Liver (tissue), 9 donors: ENCODE measurements around the gene TANGO2. TPM values are rescaled to one million over a fixed set of nuclear protein-coding genes. Genes with fewer than 3 reads are reported as not detected.

ENCODE experiments used
- DNase-seq: peaks from one replicate; pipeline ENCODE4 v3.0.0-alpha.2; 2017; ENCODE audit warnings: low spot score
- H3K27ac ChIP-seq, 2 donors: one replicate each; pipeline ENCODE4 v1.7.0; 2013; ENCODE audit warnings: inconsistent platforms in 2 of 2, low read length in 2 of 2, control low read depth in 1 of 2, low read depth in 1 of 2, mild to moderate bottlenecking in 1 of 2
- H3K27me3 ChIP-seq, 4 donors: one replicate each; pipeline versions ENCODE4 v1.6.1 to v1.7.0; 2013; ENCODE audit warnings: low read length in 3 of 4, inconsistent platforms in 1 of 4, mild to moderate bottlenecking in 1 of 4, moderate library complexity in 1 of 4; ENCODE audit not compliant: control insufficient read depth in 4 of 4, insufficient read depth in 4 of 4
- H3K36me3 ChIP-seq, 4 donors: one replicate each; pipeline versions ENCODE4 v1.6.1 to v1.7.0; 2013; ENCODE audit warnings: low read length in 3 of 4, mild to moderate bottlenecking in 3 of 4, low read depth in 1 of 4, moderate library complexity in 1 of 4; ENCODE audit not compliant: control insufficient read depth in 4 of 4, insufficient read depth in 3 of 4
- H3K4me1 ChIP-seq, 4 donors: one replicate each; pipeline versions ENCODE4 v1.6.1 to v1.7.0; 2013; ENCODE audit warnings: low read length in 3 of 4, mild to moderate bottlenecking in 3 of 4, moderate library complexity in 1 of 4; ENCODE audit not compliant: control insufficient read depth in 4 of 4, insufficient read depth in 4 of 4
- H3K4me3 ChIP-seq, 3 donors: one replicate each; pipeline versions ENCODE4 v1.6.1 to v1.7.0; 2013; ENCODE audit warnings: low read length in 3 of 3, control low read depth in 1 of 3, low read depth in 1 of 3, mild to moderate bottlenecking in 1 of 3
- H3K9ac ChIP-seq, 2 donors: one replicate each; pipeline ENCODE4 v1.7.0; 2013; ENCODE audit warnings: low read length in 2 of 2, mild to moderate bottlenecking in 2 of 2, moderate library complexity in 2 of 2, control low read depth in 1 of 2, low read depth in 1 of 2
- H3K9me3 ChIP-seq, 4 donors: one replicate each; pipeline versions ENCODE4 v1.6.1 to v1.7.0; 2013; ENCODE audit warnings: low read length in 3 of 4; ENCODE audit not compliant: control insufficient read depth in 4 of 4
- ATF3 ChIP-seq: IDR thresholded peaks from 2 replicates; pipeline ENCODE4 v1.6.1; 2016; ENCODE audit warnings: antibody characterized with exemption
- CTCF ChIP-seq: fragments of 150-350 bp; IDR thresholded peaks from 2 replicates; pipeline ENCODE4 v1.5.1; 2017; ENCODE audit warnings: improper control_type of control experiment, low read depth, low read length; ENCODE audit not compliant: missing input control
- EGR1 ChIP-seq, 2 donors: IDR thresholded peaks; 2 replicates each; pipeline ENCODE4 v1.6.1; 2016 to 2018; ENCODE audit warnings: antibody characterized with exemption in 2 of 2, low read depth in 2 of 2
- FOXA2 ChIP-seq: IDR thresholded peaks from 2 replicates; pipeline ENCODE4 v1.6.1; 2016; ENCODE audit warnings: antibody characterized with exemption
- GABPA ChIP-seq, 2 donors: IDR thresholded peaks in 1 of 2; conservative IDR thresholded peaks in 1 of 2; 2 replicates each; pipeline ENCODE4 v1.6.1; 2016; ENCODE audit warnings: antibody characterized with exemption in 2 of 2, mild to moderate bottlenecking in 1 of 2, moderate library complexity in 1 of 2
- HNF4G ChIP-seq: IDR thresholded peaks from 2 replicates; pipeline ENCODE4 v1.6.1; 2016; ENCODE audit warnings: antibody characterized with exemption
- JUND ChIP-seq, 2 donors: IDR thresholded peaks; 2 replicates each; pipeline ENCODE4 v1.6.1; 2016; ENCODE audit warnings: antibody characterized with exemption in 2 of 2
- MAX ChIP-seq: IDR thresholded peaks from 2 replicates; pipeline ENCODE4 v1.6.1; 2016; ENCODE audit warnings: antibody characterized with exemption
- NR2F2 ChIP-seq: IDR thresholded peaks from 2 replicates; pipeline ENCODE4 v1.6.1; 2016; ENCODE audit warnings: antibody characterized with exemption
- RAD21 ChIP-seq, 2 donors: IDR thresholded peaks; 2 replicates each; pipeline ENCODE4 v1.6.1; 2016; ENCODE audit warnings: antibody characterized with exemption in 2 of 2, mild to moderate bottlenecking in 2 of 2
- REST ChIP-seq: IDR thresholded peaks from 2 replicates; pipeline ENCODE4 v1.6.1; 2016; ENCODE audit warnings: antibody characterized with exemption, mild to moderate bottlenecking
- RXRA ChIP-seq, 2 donors: IDR thresholded peaks; 2 replicates each; pipeline ENCODE4 v1.6.1; 2017 to 2018; ENCODE audit warnings: antibody characterized with exemption in 2 of 2, mild to moderate bottlenecking in 1 of 2
- SP1 ChIP-seq: IDR thresholded peaks from 2 replicates; pipeline ENCODE4 v1.6.1; 2018; ENCODE audit warnings: antibody characterized with exemption, mild to moderate bottlenecking
- TAF1 ChIP-seq: conservative IDR thresholded peaks from 2 replicates; pipeline ENCODE4 v1.6.1; 2016; ENCODE audit warnings: antibody characterized with exemption, mild to moderate bottlenecking
- YY1 ChIP-seq: IDR thresholded peaks from 2 replicates; pipeline ENCODE4 v1.6.1; 2016; ENCODE audit warnings: antibody characterized with exemption, mild to moderate bottlenecking
- ZBTB33 ChIP-seq: IDR thresholded peaks from 2 replicates; pipeline ENCODE4 v1.6.1; 2016; ENCODE audit warnings: antibody characterized with exemption
- WGBS: extraction: QIAGEN DNeasy Blood & Tissue Kit; methylation state at CpG from one replicate; pipeline ENCODE4 v1.1.7; 2013; 5-methylcytosine and 5-hydroxymethylcytosine counted together
- polyA plus RNA-seq, 2 donors: library from polyadenylated mRNA; stranded (reverse) in 1 of 2; unstranded in 1 of 2; fragments of 200-250 nt in 1 of 2; fragments of >200 nt in 1 of 2; fragmentation: Nextera tagmentation in 1 of 2; extraction: Ambion mirVana in 1 of 2; gene quantifications; one replicate each; pipeline versions ENCODE4 v1.2.1 to v1.2.3, GENCODE V29; 2013 to 2015
- total RNA-seq, 2 donors: library from RNA; depleted of rRNA; stranded (reverse); fragments of >200 nt; gene quantifications; one replicate each; pipeline ENCODE4 v1.2.3, GENCODE V29; 2014
- donor health status: healthy.
- donor health status: healthy.
- donor health status: healthy.
- donor health status: healthy.
- donor health status: healthy.

Gene TANGO2
- total and polyA plus RNA-seq, 4 donors, result 10.8 to 153 (median 16.1) TPM

- Histone ChIP-seq H3K9me3 (no peaks in the 10 kb centered on the region), H3K4me3 (no peak overlapping the region), H3K27me3 (no peaks in the 10 kb centered on the region), H3K27ac (no peak overlapping the region), H3K4me1 (peaks cover 5 to 31% (median 21%) of the 10 kb centered on the region in 4 donors), H3K36me3 (peaks cover 0 to 3% (median 0%) of the 10 kb centered on the region in 4 donors), H3K9ac (no peak overlapping the region)
- TF ChIP-seq MAX, result no peak
- TF ChIP-seq SP1, result no peak
- no peak for TF ChIP-seq ATF3
- TF ChIP-seq CTCF, result no peak
- no peak for TF ChIP-seq RAD21 (IDR thresholded peaks at IDR 0.05)
- TF ChIP-seq RXRA (IDR thresholded peaks at IDR 0.05), result no peak
- TF ChIP-seq EGR1 (IDR thresholded peaks at IDR 0.05; ENCODE audit: low read depth in 2 of 2), result no peak
- no peak for TF ChIP-seq YY1
- no peak for TF ChIP-seq NR2F2
- TF ChIP-seq HNF4G, result no peak
- no peak for TF ChIP-seq FOXA2
- no peak for TF ChIP-seq GABPA (IDR thresholded peaks at IDR 0.05 in 1 of 2, conservative IDR thresholded peaks at IDR 0.05 in 1 of 2)
- no peak for TF ChIP-seq ZBTB33
- no peak for TF ChIP-seq REST
- no peak for TF ChIP-seq JUND (IDR thresholded peaks at IDR 0.05)
- no peak for TF ChIP-seq TAF1
- DNase-seq, result no peak
- 82% methylated on average over 13 of the region's 13 CpGs for WGBS
These were observed 3.3 kb downstream of the TANGO2 start for GRCh38 chr22:20024225-20024624.
